ENCODE data around the gene ZFYVE9.

DNA sequence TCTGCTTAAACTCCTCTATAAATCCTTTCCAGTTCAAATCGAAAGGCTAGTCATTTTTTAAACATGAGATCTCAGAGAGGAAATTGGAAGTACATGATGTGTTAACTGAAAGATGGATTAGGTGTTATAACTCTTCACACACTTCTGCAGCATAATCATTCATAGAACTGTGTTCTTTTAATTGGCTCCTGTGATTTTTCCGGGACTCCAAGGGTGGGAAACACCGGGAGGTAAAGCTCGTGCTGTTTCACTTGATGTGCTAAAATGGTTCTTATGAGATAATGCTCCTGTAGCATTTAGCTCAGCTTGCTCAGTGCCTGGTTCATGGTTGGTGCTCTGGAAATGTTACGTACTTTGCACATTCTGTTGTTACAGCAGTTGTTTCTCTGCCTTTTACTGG lies 183.9 kb downstream of the ZFYVE9 start:
- TF ChIP-seq POLR2A (IDR thresholded peaks at IDR 0.05; ENCODE audit: low read length), result no peak
- no peak for TF ChIP-seq GATA1 (IDR thresholded peaks at IDR 0.05; ENCODE audit: low read depth, low read length)

Data from erythroblast (primary cell).